HepG2 (cell line): Measurements from ENCODE around the gene MED25. TPM values are rescaled to one million over a fixed set of nuclear protein-coding genes. Genes with fewer than 3 reads are reported as not detected.

Experiments used
- ARHGAP35 ChIP-seq: sonication (generic); formaldehyde crosslinking; IDR thresholded peaks from 2 replicates; pipeline ENCODE4 v1.9.0; 2022; ENCODE audit warnings: mild to moderate bottlenecking, inconsistent platforms, moderate library complexity, missing genetic modification reagents, borderline replicate concordance
- CC2D1A ChIP-seq: sonication (generic); formaldehyde crosslinking; IDR thresholded peaks from 2 replicates; pipeline ENCODE4 v1.8.1; 2023; ENCODE audit warnings: mild to moderate bottlenecking, missing genetic modification reagents
- CHD4 ChIP-seq: fragments of 200-600 bp; sonication (generic); IDR thresholded peaks from 2 replicates; pipeline ENCODE4 v1.7.0; 2017; ENCODE audit warnings: mild to moderate bottlenecking, low read length, borderline replicate concordance
- EEA1 ChIP-seq: sonication (generic); formaldehyde crosslinking; IDR thresholded peaks from 2 replicates; pipeline ENCODE4 v1.5.1; 2020; ENCODE audit warnings: mild to moderate bottlenecking, missing genetic modification reagents, borderline replicate concordance
- FOXK2 ChIP-seq: fragments of 450-650 bp; IDR thresholded peaks from 2 replicates; pipeline ENCODE4 v1.6.1; 2016
- HMG20B ChIP-seq: conservative IDR thresholded peaks from 2 replicates; pipeline ENCODE4 v1.6.1; 2016; ENCODE audit warnings: missing genetic modification reagents, missing compliant biosample characterization
- KAT7 ChIP-seq: IDR thresholded peaks from 2 replicates; pipeline ENCODE4 v1.6.1; 2018; ENCODE audit warnings: borderline replicate concordance, missing compliant biosample characterization
- KAT8 ChIP-seq: IDR thresholded peaks from 2 replicates; pipeline ENCODE4 v1.6.1; 2016; ENCODE audit warnings: missing genetic modification reagents, missing compliant biosample characterization
- KLF9 ChIP-seq: IDR thresholded peaks from 2 replicates; pipeline ENCODE4 v1.6.1; 2016; ENCODE audit warnings: low read depth
- SMYD3 ChIP-seq: sonication (generic); formaldehyde crosslinking; IDR thresholded peaks from 2 replicates; pipeline ENCODE4 v1.8.1; 2023; ENCODE audit warnings: mild to moderate bottlenecking, missing genetic modification reagents
- SRSF9 ChIP-seq: fragments of 200-400 bp; formaldehyde crosslinking; IDR thresholded peaks from 2 replicates; pipeline ENCODE4 v1.6.1; 2018; ENCODE audit warnings: borderline replicate concordance, mild to moderate bottlenecking, low read depth, low read length; ENCODE audit not compliant: insufficient read depth, poor library complexity, severe bottlenecking
- UBTF ChIP-seq: sonication (generic); formaldehyde crosslinking; IDR thresholded peaks from 2 replicates; pipeline ENCODE4 v1.4.0; 2020; ENCODE audit warnings: mild to moderate bottlenecking, missing genetic modification reagents
- ZBTB14 ChIP-seq: sonication (generic); formaldehyde crosslinking; IDR thresholded peaks from 2 replicates; pipeline ENCODE4 v1.4.0; 2020; ENCODE audit warnings: missing genetic modification reagents
- ZBTB25 ChIP-seq: IDR thresholded peaks from 2 replicates; pipeline ENCODE4 v1.6.1; 2018; ENCODE audit warnings: missing genetic modification reagents
- ZFY ChIP-seq: sonication (generic); formaldehyde crosslinking; IDR thresholded peaks from 2 replicates; pipeline ENCODE4 v1.4.0; 2020; ENCODE audit warnings: missing genetic modification reagents
- ZNF180 ChIP-seq: sonication (generic); formaldehyde crosslinking; IDR thresholded peaks from 2 replicates; pipeline ENCODE4 v1.4.0; 2020; ENCODE audit warnings: low read depth, missing genetic modification reagents, borderline replicate concordance
- ZNF567 ChIP-seq: sonication (generic); formaldehyde crosslinking; IDR thresholded peaks from 2 replicates; pipeline ENCODE4 v1.8.1; 2023; ENCODE audit warnings: mild to moderate bottlenecking, missing genetic modification reagents, borderline replicate concordance
- ZNF570 ChIP-seq: sonication (generic); formaldehyde crosslinking; IDR thresholded peaks from 2 replicates; pipeline ENCODE4 v1.4.0; 2020; ENCODE audit warnings: mild to moderate bottlenecking, missing genetic modification reagents, borderline replicate concordance
- ZNF652 ChIP-seq: IDR thresholded peaks from 2 replicates; pipeline ENCODE4 v1.6.1; 2016; ENCODE audit warnings: low read depth, borderline replicate concordance
- ZNF709 ChIP-seq: sonication (generic); formaldehyde crosslinking; IDR thresholded peaks from 2 replicates; pipeline ENCODE4 v1.5.0; 2020; ENCODE audit warnings: mild to moderate bottlenecking, missing genetic modification reagents
- polyA plus RNA-seq, 8 experiments: library from polyadenylated mRNA; depleted of rRNA in 3 of 8; stranded (reverse) in 7 of 8; unstranded in 1 of 8; fragments of >200 nt; fragmentation: Illumina TruSeq in 4 of 8; extraction: Trizol in 4 of 8; gene quantifications; 2 replicates each; pipeline versions ENCODE4 v1.2.1 to v1.2.3, GENCODE V29; 2011 to 2016; ENCODE audit warnings: low read depth in 4 of 8, missing spikeins in 1 of 8, mixed read lengths in 1 of 8; ENCODE audit not compliant: insufficient read depth in 1 of 8
- total RNA-seq, 5 experiments: library from RNA; depleted of rRNA; stranded (reverse); fragments of >200 nt; fragmentation: Illumina TruSeq; extraction: Trizol; gene quantifications; 2 replicates each; pipeline ENCODE4 v1.2.3, GENCODE V29; 2016; ENCODE audit warnings: low read depth in 1 of 5
- TF ChIP-seq, protein P1 (sequence below): sonication (generic); formaldehyde crosslinking; IDR thresholded peaks from 2 replicates; pipeline ENCODE4 v1.5.0; 2020; ENCODE audit warnings: mild to moderate bottlenecking, missing genetic modification reagents, borderline replicate concordance
- TF ChIP-seq, protein P2 (sequence below): sonication (generic); IDR thresholded peaks from 2 replicates; pipeline ENCODE4 v1.6.1; 2016; ENCODE audit warnings: low read depth, borderline replicate concordance

Gene MED25
- total and polyA plus RNA-seq, 2 of the 13 experiments (the other 11 are each of a cell fraction or from before 2014, with no cell fraction given) = 11.1 to 15.1 TPM

- TF ChIP-seq ZNF570 (CRISPR knock-in tag) (0 out of 2 replicates have a peak, but pooled peaks have one; percentile 69), ZNF709 (CRISPR knock-in tag) (no peak), ZNF180 (CRISPR knock-in tag) (0 out of 2 replicates have a peak, but pooled peaks have one; percentile 31), FOXK2 (peak; percentile 50; the same call in 1 of the 2 replicates), ZBTB25 (CRISPR knock-in tag) (peak; percentile 56; the same call in 1 of the 2 replicates), CC2D1A (no peak), ZBTB14 (CRISPR knock-in tag) (no peak), SMYD3 (CRISPR knock-in tag) (no peak), HMG20B (CRISPR knock-in tag) (no peak), KAT8 (CRISPR knock-in tag) (peak; percentile 84), SRSF9 (no peak), KAT7 (CRISPR knock-in tag) (peak; percentile 76), ZNF652 (no peak), UBTF (CRISPR knock-in tag) (peak; percentile 69), EEA1 (peak; percentile 47; the same call in 1 of the 2 replicates), ARHGAP35 (CRISPR knock-in tag) (no peak; the same call in none of the 2 replicates), ZNF567 (CRISPR knock-in tag) (no peak), ZFY (CRISPR knock-in tag) (peak; percentile 91), CHD4 (no peak), KLF9 (no peak)
- TF ChIP-seq, protein P1, sequence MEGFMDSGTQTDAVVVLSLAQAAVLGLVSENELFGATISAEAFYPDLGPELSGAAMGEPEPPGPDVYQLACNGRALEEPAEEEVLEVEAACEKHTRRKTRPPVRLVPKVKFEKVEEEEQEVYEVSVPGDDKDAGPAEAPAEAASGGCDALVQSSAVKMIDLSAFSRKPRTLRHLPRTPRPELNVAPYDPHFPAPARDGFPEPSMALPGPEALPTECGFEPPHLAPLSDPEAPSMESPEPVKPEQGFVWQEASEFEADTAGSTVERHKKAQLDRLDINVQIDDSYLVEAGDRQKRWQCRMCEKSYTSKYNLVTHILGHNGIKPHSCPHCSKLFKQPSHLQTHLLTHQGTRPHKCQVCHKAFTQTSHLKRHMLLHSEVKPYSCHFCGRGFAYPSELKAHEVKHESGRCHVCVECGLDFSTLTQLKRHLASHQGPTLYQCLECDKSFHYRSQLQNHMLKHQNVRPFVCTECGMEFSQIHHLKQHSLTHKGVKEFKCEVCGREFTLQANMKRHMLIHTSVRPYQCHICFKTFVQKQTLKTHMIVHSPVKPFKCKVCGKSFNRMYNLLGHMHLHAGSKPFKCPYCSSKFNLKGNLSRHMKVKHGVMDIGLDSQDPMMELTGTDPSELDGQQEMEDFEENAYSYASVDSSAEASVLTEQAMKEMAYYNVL (CRISPR knock-in tag) = no peak
- TF ChIP-seq, protein P2, sequence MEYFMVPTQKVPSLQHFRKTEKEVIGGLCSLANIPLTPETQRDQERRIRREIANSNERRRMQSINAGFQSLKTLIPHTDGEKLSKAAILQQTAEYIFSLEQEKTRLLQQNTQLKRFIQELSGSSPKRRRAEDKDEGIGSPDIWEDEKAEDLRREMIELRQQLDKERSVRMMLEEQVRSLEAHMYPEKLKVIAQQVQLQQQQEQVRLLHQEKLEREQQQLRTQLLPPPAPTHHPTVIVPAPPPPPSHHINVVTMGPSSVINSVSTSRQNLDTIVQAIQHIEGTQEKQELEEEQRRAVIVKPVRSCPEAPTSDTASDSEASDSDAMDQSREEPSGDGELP = no peak
Observed at GRCh38 chr19:49869484-49870308, 51.6 kb downstream of the MED25 start (continued).
